K562 (cell line): ENCODE results near the gene CYCS. TPM values are rescaled to one million over a fixed set of nuclear protein-coding genes. Genes with fewer than 3 reads are reported as not detected.
A peak's percentile ranks its signal among the peaks of the same experiment; 100 is the strongest.

Source experiments
- NR2C2 ChIP-seq, 2 experiments: fragments of 200-800 bp in 1 of 2; sonication (Bioruptor generic) in 1 of 2; sonication (generic) in 1 of 2; formaldehyde crosslinking in 1 of 2; IDR thresholded peaks; 2 replicates each; pipeline versions ENCODE4 v1.6.1 to v1.8.0; 2016 to 2022; ENCODE audit warnings: mild to moderate bottlenecking in 1 of 2, missing compliant biosample characterization in 1 of 2, missing genetic modification characterization in 1 of 2, missing genetic modification reagents in 1 of 2
- RHOXF2B ChIP-seq: fragments of 250-450 bp; sonication (Bioruptor Pico); conservative IDR thresholded peaks from 2 replicates; pipeline ENCODE4 v1.5.1; 2021
- SMARCA4 ChIP-seq: fragments of 450-650 bp; IDR thresholded peaks from 2 replicates; pipeline ENCODE4 v1.6.1; 2016
- polyA plus RNA-seq, 8 experiments: library from polyadenylated mRNA; depleted of rRNA in 4 of 8; stranded (reverse) in 5 of 8; unstranded in 3 of 8; fragments of >200 nt; fragmentation: Nextera tagmentation in 2 of 8; fragmentation: Illumina TruSeq in 1 of 8; extraction: Ambion mirVana in 2 of 8; extraction: Trizol in 1 of 8; gene quantifications; 2 replicates each; pipeline versions ENCODE4 v1.2.1 to v1.2.3, GENCODE V29; 2011 to 2014; ENCODE audit warnings: inconsistent platforms in 1 of 8, missing spikeins in 1 of 8
- total RNA-seq, 7 experiments: library from RNA; depleted of rRNA in 6 of 7; stranded (reverse); fragments of >200 nt in 6 of 7; fragmentation: Illumina TruSeq in 2 of 7; extraction: Trizol in 2 of 7; gene quantifications; 2 replicates each; pipeline versions ENCODE4 v1.2.1 to v1.2.3, GENCODE V29; 2011 to 2021; ENCODE audit warnings: low replicate concordance in 1 of 7
- TF ChIP-seq, protein P1 (sequence below): sonication (generic); formaldehyde crosslinking; IDR thresholded peaks from 2 replicates; pipeline ENCODE4 v1.8.1; 2023; ENCODE audit warnings: mild to moderate bottlenecking, missing genetic modification reagents
- TF ChIP-seq, protein P2 (sequence below): fragments of 450-650 bp; IDR thresholded peaks from 2 replicates; pipeline ENCODE4 v1.6.1; 2016; ENCODE audit warnings: mild to moderate bottlenecking
- TF ChIP-seq, protein P3 (sequence below), 2 experiments: fragments of 250-450 bp in 1 of 2; fragments of 450-650 bp in 1 of 2; sonication (Bioruptor Pico) in 1 of 2; IDR thresholded peaks; 2 replicates each; pipeline versions ENCODE4 v1.6.1 to v1.8.0; 2016 to 2021; ENCODE audit warnings: mild to moderate bottlenecking in 2 of 2, moderate library complexity in 2 of 2, missing compliant biosample characterization in 1 of 2, missing genetic modification characterization in 1 of 2
- TF ChIP-seq, protein P4 (sequence below), 2 experiments: fragments of 450-650 bp in 1 of 2; sonication (generic) in 1 of 2; formaldehyde crosslinking in 1 of 2; IDR thresholded peaks in 1 of 2; conservative IDR thresholded peaks in 1 of 2; 2 replicates each; pipeline versions ENCODE4 v1.6.1 to v1.8.1; 2016 to 2023; ENCODE audit warnings: mild to moderate bottlenecking in 2 of 2, moderate library complexity in 2 of 2, inconsistent platforms in 1 of 2, missing genetic modification reagents in 1 of 2
- TF ChIP-seq, protein P5 (sequence below), 2 experiments: IDR thresholded peaks in 1 of 2; conservative IDR thresholded peaks in 1 of 2; 2 replicates each; pipeline ENCODE4 v1.6.1; 2016; ENCODE audit warnings: low read depth in 2 of 2, mild to moderate bottlenecking in 1 of 2, missing compliant biosample characterization in 1 of 2, missing genetic modification characterization in 1 of 2, moderate library complexity in 1 of 2

CYCS gene
- total and polyA plus RNA-seq, 9 of the 15 experiments (the other 6 are each of a cell fraction or from before 2014, with no cell fraction given), result 206 to 1,425 (median 438) TPM

DNA sequence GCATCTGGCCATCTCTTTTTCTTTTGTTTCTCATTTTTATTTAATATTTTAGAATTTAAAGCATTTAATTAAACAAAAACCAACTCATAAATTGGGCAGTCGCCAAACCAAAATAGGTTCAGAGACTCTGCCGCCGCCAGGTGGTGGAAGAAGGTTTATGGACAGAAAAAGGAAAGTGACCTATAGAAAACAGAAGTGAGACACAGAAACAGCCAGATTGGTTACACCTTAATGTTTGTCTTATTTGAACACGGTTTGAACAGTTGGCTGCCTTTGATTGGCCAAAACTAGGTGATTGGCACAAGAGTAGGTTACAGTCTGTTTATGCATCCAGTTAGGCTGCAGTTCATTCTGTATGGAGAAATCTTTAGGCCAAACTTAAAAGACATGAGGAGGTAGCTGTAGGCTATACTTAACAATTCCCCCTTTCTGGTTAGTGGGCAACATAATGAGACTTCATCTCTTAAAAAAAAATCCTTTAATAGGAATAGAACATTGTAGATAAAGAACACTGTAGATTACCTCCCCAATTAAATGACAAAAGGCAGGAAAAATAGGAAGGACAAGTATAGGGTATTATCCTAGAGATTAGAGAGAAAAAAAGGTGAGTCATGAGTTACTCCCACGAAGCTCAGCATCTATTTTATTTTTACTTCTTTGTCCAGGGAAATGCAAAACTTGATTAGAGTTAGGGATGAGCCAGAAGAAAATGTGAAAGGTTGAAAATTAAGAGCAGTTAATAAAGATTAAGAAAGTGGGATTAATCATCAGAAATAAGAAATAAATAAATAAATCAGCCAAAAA, 23.9 kb upstream of the CYCS start (continued):
- TF ChIP-seq, protein P1, sequence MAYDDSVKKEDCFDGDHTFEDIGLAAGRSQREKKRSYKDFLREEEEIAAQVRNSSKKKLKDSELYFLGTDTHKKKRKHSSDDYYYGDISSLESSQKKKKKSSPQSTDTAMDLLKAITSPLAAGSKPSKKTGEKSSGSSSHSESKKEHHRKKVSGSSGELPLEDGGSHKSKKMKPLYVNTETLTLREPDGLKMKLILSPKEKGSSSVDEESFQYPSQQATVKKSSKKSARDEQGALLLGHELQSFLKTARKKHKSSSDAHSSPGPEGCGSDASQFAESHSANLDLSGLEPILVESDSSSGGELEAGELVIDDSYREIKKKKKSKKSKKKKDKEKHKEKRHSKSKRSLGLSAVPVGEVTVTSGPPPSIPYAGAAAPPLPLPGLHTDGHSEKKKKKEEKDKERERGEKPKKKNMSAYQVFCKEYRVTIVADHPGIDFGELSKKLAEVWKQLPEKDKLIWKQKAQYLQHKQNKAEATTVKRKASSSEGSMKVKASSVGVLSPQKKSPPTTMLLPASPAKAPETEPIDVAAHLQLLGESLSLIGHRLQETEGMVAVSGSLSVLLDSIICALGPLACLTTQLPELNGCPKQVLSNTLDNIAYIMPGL (CRISPR knock-in tag), result no peak
- TF ChIP-seq RHOXF2B (CRISPR knock-in tag) (no peak), SMARCA4 (0 out of 2 replicates have a peak, but pooled peaks have one; percentile 29), NR2C2 (CRISPR knock-in tag; IDR thresholded peaks at IDR 0.05) (no peak), NR2C2 (tag; IDR thresholded peaks at IDR 0.05) (no peak)
- TF ChIP-seq, protein P2, sequence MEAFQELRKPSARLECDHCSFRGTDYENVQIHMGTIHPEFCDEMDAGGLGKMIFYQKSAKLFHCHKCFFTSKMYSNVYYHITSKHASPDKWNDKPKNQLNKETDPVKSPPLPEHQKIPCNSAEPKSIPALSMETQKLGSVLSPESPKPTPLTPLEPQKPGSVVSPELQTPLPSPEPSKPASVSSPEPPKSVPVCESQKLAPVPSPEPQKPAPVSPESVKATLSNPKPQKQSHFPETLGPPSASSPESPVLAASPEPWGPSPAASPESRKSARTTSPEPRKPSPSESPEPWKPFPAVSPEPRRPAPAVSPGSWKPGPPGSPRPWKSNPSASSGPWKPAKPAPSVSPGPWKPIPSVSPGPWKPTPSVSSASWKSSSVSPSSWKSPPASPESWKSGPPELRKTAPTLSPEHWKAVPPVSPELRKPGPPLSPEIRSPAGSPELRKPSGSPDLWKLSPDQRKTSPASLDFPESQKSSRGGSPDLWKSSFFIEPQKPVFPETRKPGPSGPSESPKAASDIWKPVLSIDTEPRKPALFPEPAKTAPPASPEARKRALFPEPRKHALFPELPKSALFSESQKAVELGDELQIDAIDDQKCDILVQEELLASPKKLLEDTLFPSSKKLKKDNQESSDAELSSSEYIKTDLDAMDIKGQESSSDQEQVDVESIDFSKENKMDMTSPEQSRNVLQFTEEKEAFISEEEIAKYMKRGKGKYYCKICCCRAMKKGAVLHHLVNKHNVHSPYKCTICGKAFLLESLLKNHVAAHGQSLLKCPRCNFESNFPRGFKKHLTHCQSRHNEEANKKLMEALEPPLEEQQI, result peak; percentile 53; the same call in 1 of the 2 replicates
- TF ChIP-seq, protein P3, sequence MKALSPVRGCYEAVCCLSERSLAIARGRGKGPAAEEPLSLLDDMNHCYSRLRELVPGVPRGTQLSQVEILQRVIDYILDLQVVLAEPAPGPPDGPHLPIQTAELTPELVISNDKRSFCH (CRISPR knock-in tag; IDR thresholded peaks at IDR 0.05), result no peak
- TF ChIP-seq, protein P3 (tag; IDR thresholded peaks at IDR 0.05), result no peak
- TF ChIP-seq, protein P4, sequence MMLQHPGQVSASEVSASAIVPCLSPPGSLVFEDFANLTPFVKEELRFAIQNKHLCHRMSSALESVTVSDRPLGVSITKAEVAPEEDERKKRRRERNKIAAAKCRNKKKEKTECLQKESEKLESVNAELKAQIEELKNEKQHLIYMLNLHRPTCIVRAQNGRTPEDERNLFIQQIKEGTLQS (IDR thresholded peaks at IDR 0.05), result peak; percentile 27; the same call in 1 of the 2 replicates
- TF ChIP-seq, protein P4 (CRISPR knock-in tag; conservative IDR thresholded peaks at IDR 0.05), result no peak
- TF ChIP-seq, protein P5, sequence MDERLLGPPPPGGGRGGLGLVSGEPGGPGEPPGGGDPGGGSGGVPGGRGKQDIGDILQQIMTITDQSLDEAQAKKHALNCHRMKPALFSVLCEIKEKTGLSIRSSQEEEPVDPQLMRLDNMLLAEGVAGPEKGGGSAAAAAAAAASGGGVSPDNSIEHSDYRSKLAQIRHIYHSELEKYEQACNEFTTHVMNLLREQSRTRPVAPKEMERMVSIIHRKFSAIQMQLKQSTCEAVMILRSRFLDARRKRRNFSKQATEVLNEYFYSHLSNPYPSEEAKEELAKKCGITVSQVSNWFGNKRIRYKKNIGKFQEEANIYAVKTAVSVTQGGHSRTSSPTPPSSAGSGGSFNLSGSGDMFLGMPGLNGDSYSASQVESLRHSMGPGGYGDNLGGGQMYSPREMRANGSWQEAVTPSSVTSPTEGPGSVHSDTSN (CRISPR knock-in tag; IDR thresholded peaks at IDR 0.05; ENCODE audit: low read depth), result no peak
- TF ChIP-seq, protein P5 (tag; conservative IDR thresholded peaks at IDR 0.05; ENCODE audit: low read depth), result 0 out of 2 replicates have a peak, but pooled peaks have one; percentile 20
